ENCODE results near the gene SMIM20. TPM values are rescaled to one million over a fixed set of nuclear protein-coding genes. Genes with fewer than 3 reads are reported as not detected.

Gene SMIM20
- total RNA-seq, 1 experiment from 2014 or later, result 27.0 TPM

DNA sequence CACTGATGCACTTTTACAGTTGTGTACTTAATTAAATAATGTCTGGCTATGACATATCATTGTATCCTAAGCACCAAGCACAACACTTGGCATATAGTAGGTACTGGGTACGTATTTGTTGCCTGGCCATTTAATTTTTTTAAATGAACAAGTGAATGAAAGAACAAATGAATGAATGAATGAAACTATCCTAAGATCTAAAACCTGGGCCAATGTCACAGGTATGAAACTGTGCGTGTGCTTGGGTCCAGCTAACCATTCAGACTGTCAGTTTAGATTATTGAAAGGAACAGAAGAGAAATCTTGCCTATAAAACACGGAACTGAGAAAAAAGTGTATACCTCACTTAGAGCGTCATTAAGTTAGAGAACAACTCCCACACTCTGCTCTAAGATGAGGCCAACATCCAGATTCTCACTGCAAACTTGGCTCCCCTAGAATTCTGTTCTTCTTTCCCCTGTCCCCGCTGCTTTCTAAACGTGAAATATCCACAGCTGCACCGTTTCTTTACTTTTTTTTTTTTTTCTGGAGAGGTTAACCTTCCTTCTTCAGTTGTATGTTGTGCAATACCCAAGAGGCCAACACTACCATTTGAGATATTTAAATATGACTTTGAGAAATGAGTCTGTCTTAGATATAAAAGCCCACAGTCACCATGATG is 33.9 kb upstream of the SMIM20 start:
- intact Hi-C loops (cut with micrococcal nuclease), result no loop called here
- BruUV-seq (replicated peaks), result no TSS peak
- ChIA-PET CTCF (no interaction called here), POLR2A (ENCODE audit: unreplicated experiment) (no interaction called here)
- Histone ChIP-seq H3K36me3 (ENCODE audit: low read depth, low read length) (no peaks in the 10 kb centered on the region), H2AFZ (ENCODE audit: low read length) (no peak overlapping the region), H3K9me2 (replicated peaks; ENCODE audit: low read length) (no peaks in the 10 kb centered on the region), H3K27me3 (ENCODE audit: low read length) (no peaks in the 10 kb centered on the region), H3K9ac (ENCODE audit: low read length) (no peak overlapping the region), H3F3A (ENCODE audit: low read length, unreplicated experiment) (no peaks in the 10 kb centered on the region), H4K20me1 (ENCODE audit: low read length) (no peaks in the 10 kb centered on the region), H3K9me3 (ENCODE audit: low read length) (no peaks in the 10 kb centered on the region), H3K4me3 (ENCODE audit: low read length) (no peak overlapping the region), H3K4me2 (ENCODE audit: low read length) (no peak overlapping the region), H3K79me2 (ENCODE audit: low read length) (no peaks in the 10 kb centered on the region), H3K4me1 (ENCODE audit: insufficient read depth, low read length) (peaks cover 9% of the 10 kb centered on the region), H3K27ac (ENCODE audit: low read length) (no peak overlapping the region)
- DNase-seq (no peak), ATAC-seq (no peak)
- TF ChIP-seq EZH2phosphoT487 (IDR thresholded peaks at IDR 0.05; ENCODE audit: borderline replicate concordance, low read length) (no peak), EZH2 (IDR thresholded peaks at IDR 0.05; ENCODE audit: low read length, unreplicated experiment) (no peak)
- TF ChIP-seq, protein P1, sequence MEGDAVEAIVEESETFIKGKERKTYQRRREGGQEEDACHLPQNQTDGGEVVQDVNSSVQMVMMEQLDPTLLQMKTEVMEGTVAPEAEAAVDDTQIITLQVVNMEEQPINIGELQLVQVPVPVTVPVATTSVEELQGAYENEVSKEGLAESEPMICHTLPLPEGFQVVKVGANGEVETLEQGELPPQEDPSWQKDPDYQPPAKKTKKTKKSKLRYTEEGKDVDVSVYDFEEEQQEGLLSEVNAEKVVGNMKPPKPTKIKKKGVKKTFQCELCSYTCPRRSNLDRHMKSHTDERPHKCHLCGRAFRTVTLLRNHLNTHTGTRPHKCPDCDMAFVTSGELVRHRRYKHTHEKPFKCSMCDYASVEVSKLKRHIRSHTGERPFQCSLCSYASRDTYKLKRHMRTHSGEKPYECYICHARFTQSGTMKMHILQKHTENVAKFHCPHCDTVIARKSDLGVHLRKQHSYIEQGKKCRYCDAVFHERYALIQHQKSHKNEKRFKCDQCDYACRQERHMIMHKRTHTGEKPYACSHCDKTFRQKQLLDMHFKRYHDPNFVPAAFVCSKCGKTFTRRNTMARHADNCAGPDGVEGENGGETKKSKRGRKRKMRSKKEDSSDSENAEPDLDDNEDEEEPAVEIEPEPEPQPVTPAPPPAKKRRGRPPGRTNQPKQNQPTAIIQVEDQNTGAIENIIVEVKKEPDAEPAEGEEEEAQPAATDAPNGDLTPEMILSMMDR (conservative IDR thresholded peaks at IDR 0.05; ENCODE audit: low read depth, low read length), result no peak

DNA sequence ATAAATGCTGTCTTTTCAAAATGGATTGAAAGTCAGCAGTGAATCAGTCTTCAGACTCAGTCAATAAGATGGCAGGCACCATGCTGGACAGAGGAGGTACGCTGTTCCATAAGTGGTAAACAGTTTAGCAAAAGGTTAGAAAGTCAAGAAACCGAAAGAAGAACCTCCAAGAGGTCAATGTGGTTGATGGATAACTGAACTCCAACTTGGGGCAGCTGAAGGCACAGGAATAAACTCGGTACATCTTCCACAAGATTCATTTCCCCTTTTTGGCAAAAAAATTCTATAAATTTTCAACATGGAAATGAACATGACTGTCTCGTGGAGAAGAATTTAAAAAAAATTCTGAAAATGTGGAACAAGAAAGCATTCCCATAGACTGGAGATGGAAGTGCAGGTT is 32.8 kb upstream of the SMIM20 start:
- Histone ChIP-seq H3K27ac (ENCODE audit: low read length) (no peak overlapping the region), H3K27me3 (ENCODE audit: low read length) (no peaks in the 10 kb centered on the region), H3K4me1 (ENCODE audit: insufficient read depth, low read length) (peaks cover 9% of the 10 kb centered on the region), H3K9me2 (replicated peaks; ENCODE audit: low read length) (no peaks in the 10 kb centered on the region), H3K9ac (ENCODE audit: low read length) (no peak overlapping the region), H2AFZ (ENCODE audit: low read length) (no peak overlapping the region), H3K79me2 (ENCODE audit: low read length) (no peaks in the 10 kb centered on the region), H3F3A (ENCODE audit: low read length, unreplicated experiment) (no peaks in the 10 kb centered on the region), H3K4me2 (ENCODE audit: low read length) (no peak overlapping the region), H3K36me3 (ENCODE audit: low read depth, low read length) (no peaks in the 10 kb centered on the region), H3K9me3 (ENCODE audit: low read length) (no peaks in the 10 kb centered on the region), H4K20me1 (ENCODE audit: low read length) (no peaks in the 10 kb centered on the region), H3K4me3 (ENCODE audit: low read length) (no peak overlapping the region)
- CTCF ChIA-PET, result no interaction called here
- ATAC-seq (no peak), DNase-seq (no peak)
- no TSS peak for BruUV-seq (replicated peaks)
- intact Hi-C loops (cut with micrococcal nuclease), result no loop called here
- TF ChIP-seq EZH2phosphoT487 (IDR thresholded peaks at IDR 0.05; ENCODE audit: borderline replicate concordance, low read length) (no peak), EZH2 (IDR thresholded peaks at IDR 0.05; ENCODE audit: low read length, unreplicated experiment) (no peak)
- TF ChIP-seq, protein P1 (conservative IDR thresholded peaks at IDR 0.05; ENCODE audit: low read depth, low read length), result no peak
- POLR2A ChIA-PET (ENCODE audit: unreplicated experiment), result interaction anchor here (0.6 kb wide), 1 partner anchor 505 kb away, joined by 4 read pairs; no protein-coding TSS in a partner anchor

DNA sequence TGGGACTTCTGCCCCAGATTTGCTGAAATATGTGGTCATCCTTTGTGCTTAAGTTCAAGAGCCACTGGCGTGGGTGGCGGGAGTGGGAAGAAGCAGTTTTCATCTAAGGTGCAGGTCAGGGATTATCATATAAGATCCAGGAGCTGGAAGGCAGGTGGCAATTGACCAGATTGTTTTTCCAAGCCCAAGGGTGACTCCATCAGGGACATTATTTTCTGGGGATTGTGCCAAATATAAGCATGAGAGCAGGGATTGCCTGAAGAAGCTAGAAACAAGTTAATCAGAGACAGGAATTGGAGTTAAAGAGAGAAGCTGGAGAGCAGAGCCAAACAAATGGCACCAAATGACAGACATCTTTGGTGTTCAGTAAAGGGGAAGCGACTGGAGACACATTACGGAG is 31.8 kb upstream of the SMIM20 start:
- Histone ChIP-seq H3K36me3 (ENCODE audit: low read depth, low read length) (no peaks in the 10 kb centered on the region), H3K9me2 (replicated peaks; ENCODE audit: low read length) (no peaks in the 10 kb centered on the region), H2AFZ (ENCODE audit: low read length) (no peak overlapping the region), H3K79me2 (ENCODE audit: low read length) (no peaks in the 10 kb centered on the region), H3K4me2 (ENCODE audit: low read length) (no peak overlapping the region), H3K27me3 (ENCODE audit: low read length) (no peaks in the 10 kb centered on the region), H4K20me1 (ENCODE audit: low read length) (no peaks in the 10 kb centered on the region), H3K27ac (ENCODE audit: low read length) (no peak overlapping the region), H3K9ac (ENCODE audit: low read length) (no peak overlapping the region), H3F3A (ENCODE audit: low read length, unreplicated experiment) (no peaks in the 10 kb centered on the region), H3K9me3 (ENCODE audit: low read length) (no peaks in the 10 kb centered on the region), H3K4me3 (ENCODE audit: low read length) (no peak overlapping the region), H3K4me1 (ENCODE audit: insufficient read depth, low read length) (peaks cover 9% of the 10 kb centered on the region)
- intact Hi-C loops (cut with micrococcal nuclease), result no loop called here
- ATAC-seq (no peak), DNase-seq (no peak)
- CTCF ChIA-PET, result no interaction called here
- BruUV-seq (replicated peaks), result no TSS peak
- TF ChIP-seq EZH2phosphoT487 (IDR thresholded peaks at IDR 0.05; ENCODE audit: borderline replicate concordance, low read length) (no peak), EZH2 (IDR thresholded peaks at IDR 0.05; ENCODE audit: low read length, unreplicated experiment) (no peak)
- TF ChIP-seq, protein P1 (conservative IDR thresholded peaks at IDR 0.05; ENCODE audit: low read depth, low read length), result no peak
- POLR2A ChIA-PET (ENCODE audit: unreplicated experiment), result no interaction called here
